Measurements from ENCODE around the gene PPFIBP1.
A peak's percentile ranks its signal among the peaks of the same experiment; 100 is the strongest.
"Not testable (repeated sequence)": the region's sequence is repeated elsewhere in the genome, so short reads cannot be mapped to it uniquely, and the experiment has no call there.

Gene PPFIBP1

DNA sequence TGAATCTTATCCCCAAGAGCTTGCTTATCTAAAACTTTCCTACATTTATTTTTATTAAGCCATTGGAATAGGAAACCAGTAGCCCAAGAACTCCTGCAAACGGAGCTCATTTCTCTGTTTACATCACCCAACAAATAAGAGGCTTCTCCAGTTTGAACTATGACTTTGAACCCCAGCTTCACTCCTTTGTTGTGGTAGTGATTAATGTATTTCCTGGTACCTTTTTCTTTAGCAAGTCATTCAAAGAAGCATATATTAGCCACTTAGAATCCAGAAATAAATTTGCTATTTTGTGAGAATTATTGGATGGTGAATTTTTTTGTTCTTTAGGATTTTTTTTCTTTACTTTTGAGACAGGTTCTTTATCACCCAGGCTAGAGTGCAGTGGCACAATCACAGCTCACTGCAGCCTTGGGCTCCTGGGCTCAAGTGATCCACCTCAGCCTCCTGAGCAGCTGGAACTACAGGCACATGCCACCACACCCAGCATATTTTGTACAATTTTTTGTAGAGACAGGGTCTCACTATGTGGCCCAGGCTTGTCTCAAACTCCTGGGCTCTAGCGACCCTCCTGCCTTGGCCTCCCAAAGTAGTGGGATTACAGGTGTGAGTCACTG is 104.0 kb downstream of the PPFIBP1 start:
- DNase-seq (ENCODE audit: low read depth): not testable (repeated sequence)

GRCh38 chr12:27630219-27630618 is 106.2 kb downstream of the PPFIBP1 start:
- DNase-seq (ENCODE audit: low read depth): not testable (repeated sequence)

DNA sequence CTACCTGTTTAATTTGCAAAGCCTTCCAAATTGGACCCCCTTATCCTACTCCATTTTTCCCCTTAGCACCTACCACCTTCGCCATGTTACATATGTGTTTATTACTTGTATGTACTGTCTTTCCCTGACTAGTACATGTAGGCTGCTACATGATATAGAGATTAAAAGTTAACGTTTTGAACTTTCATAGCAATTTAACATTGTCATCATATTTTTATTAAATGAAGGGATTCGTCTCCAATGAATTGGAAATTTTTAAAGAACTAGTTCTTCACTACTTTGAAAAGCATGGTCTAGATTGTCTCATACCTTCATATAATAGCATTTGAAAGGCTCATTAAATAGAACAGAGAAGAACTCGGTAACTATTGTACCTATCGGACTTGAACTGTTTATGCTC is 107.4 kb downstream of the PPFIBP1 start:
- no peak for DNase-seq (ENCODE audit: low read depth)

DNA sequence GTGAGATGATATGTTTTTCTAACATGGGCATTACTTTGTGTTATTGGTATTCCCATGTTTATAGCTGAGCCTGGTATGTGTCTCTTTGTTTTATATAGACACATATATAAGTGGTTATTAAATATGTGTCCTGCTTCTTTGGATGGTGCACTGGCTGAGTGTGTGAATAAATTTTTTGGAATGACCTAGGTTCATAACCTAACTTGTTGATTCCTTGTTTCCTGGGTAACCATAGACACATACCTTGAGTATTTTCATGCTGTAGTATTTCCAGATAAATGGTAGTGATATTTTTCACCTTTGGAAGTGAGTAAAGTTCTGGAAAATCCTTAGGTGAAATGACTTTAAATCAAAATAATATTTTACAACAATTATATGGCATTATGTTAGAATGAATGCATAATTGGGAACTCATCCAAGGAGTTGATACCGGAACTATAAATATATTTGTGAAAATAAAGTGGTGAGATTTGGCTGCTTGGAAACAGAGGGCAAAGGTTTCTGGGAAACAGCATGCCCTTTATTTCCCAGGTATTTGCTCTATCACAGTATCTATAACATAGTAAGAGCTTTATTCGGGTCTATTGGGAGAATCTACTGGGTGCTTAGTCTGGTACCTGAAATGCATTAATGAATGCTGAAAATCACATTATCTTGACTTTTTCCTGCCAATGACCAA is 107.9 kb downstream of the PPFIBP1 start:
- no peak for DNase-seq (ENCODE audit: low read depth)

GRCh38 chr12:27635349-27635972 is 111.5 kb downstream of the PPFIBP1 start:
- DNase-seq (ENCODE audit: low read depth): peak; percentile 71

DNA sequence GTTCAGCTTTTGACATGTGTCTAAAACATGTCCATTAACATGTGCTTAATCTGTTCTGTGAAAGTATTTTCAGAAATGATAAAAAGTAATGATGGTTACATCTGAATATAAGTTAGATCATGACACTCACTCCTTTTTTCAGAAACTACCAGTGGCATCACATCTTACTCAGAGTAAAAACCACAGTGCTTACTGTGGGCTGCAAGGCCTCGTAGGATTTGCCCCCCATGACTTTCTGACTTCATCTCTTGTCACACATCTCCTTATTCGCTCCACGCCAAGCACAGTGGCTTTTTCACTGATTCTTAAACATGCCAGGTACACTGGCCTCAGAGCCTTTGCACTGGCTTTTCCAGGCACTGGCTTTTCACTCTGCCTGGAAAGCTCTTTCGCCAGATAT is 112.6 kb downstream of the PPFIBP1 start:
- not testable (repeated sequence) for DNase-seq (ENCODE audit: low read depth)

- DNase-seq (ENCODE audit: low read depth): no peak
These were observed 113.5 kb downstream of the PPFIBP1 start for GRCh38 chr12:27637524-27637923.

DNA sequence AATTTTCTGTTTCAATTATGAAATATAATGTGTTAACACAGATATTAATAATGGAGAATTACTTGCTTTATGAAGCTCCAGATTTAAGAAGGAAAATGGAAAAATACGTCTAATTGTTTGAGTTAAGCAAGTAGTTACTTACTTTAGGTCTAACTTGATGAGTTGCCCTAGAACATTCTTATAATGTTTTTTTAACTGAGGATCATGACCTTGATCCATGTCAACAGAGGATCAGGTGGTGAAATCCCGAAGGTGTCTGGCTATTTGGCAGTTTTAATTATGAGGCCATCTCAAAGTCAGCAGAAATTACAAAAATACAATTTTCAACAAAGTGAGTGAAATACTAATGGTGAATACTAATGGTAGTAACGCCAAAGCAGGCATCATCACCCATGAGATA is 115.3 kb downstream of the PPFIBP1 start:
- DNase-seq (ENCODE audit: low read depth): no peak

DNA sequence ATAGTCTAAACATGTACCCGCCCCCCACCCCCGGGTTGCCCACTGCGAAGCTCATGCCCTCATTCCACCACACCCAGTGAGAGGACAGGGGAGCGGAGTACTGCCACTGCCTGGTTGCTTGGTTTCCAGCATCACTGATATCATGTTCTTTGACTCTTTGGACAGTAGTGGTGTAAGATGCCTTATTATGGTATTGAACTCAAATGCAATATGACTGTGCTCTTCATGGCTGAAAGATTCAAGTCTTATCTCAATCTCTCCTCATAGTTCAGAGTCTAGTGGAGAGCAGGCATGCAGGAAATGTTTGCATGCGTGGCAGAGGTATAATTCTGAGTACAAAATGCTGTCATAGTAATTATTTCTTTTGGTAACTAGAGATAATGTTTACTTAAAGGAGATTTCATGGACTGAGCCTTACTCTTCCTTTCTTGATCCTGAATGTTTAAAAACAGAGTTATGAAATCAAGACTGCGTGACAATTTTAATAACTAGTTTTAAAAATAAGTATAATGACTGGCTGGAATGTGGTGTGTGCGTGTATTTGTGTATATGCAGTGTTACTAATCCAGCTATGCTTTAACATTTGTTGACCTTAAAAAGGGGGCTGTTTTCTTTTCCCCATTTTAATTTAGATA is 116.7 kb downstream of the PPFIBP1 start:
- DNase-seq (ENCODE audit: low read depth): peak; percentile 62

GRCh38 chr12:27642361-27642760 is 118.4 kb downstream of the PPFIBP1 start:
- not testable (repeated sequence) for DNase-seq (ENCODE audit: low read depth)

GRCh38 chr12:27642892-27643291 is 118.9 kb downstream of the PPFIBP1 start:
- DNase-seq (ENCODE audit: low read depth): not testable (repeated sequence)

- peak; percentile 50 for DNase-seq (ENCODE audit: low read depth)
These were observed 120.3 kb downstream of the PPFIBP1 start for GRCh38 chr12:27644158-27644845.

DNA sequence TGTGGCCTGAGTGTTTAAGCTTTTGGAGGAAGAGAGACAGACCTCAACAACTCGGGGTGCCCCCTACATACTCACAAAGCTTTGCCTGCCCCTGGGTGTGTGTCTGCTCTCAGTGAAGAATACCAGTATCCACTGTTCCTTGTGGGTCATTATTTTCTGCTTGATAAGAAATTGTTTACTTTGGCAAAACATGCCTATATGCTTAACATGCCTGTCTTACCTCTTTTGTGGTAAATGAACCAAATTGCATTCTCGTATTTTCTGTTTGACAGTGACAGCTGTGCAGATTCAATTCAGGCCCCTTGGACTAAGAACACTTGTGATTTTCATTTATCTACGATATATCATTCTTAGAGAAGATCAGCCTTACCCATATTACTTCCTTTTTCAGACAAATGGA is 121.7 kb downstream of the PPFIBP1 start:
- no peak for DNase-seq (ENCODE audit: low read depth)

DNA sequence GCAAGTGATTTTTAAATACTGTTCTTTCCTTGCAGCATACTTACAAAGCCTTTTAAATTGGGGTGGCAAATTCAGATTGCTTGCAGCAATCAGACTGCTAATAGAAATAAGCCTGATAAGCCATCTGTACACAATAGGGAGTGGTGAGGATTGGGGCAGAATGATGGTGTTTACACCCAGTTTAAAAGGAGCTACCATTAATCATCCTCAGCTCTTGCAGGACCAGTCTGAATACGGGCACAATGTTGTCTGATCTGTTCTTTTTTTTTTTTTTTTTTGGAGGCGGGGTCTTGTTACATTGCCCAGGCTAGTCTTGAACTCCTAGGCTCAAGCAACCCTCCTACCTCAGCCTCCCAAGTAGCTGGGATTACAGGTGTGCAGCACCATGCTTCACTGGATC is 122.1 kb downstream of the PPFIBP1 start:
- DNase-seq (ENCODE audit: low read depth): no peak

GRCh38 chr12:27650011-27650410 is 126.0 kb downstream of the PPFIBP1 start:
- DNase-seq (ENCODE audit: low read depth): no peak

DNA sequence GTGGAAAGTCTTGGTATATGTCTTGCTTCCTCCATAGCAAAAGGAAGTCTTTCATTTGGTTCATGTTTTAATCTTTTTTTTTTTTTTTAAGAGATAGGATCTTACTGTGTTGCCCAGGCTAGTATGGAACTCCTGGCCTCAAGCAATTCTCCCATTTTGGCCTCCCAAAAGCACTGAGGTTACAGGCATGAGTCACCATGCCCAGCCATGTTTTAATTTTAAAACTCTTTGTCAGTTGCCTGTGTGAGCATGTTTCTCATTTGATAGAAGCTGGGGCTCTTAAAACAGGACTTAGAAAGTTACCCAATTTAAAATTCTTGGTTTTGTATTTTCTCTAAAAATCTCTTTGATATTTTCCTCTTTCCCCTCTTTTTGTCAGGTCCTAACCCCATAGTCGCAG is 127.2 kb downstream of the PPFIBP1 start:
- DNase-seq (ENCODE audit: low read depth): no peak

- DNase-seq (ENCODE audit: low read depth): peak; percentile 68
These were observed 128.3 kb downstream of the PPFIBP1 start for GRCh38 chr12:27652174-27652763.

- no peak for DNase-seq (ENCODE audit: low read depth)
These were observed 129.7 kb downstream of the PPFIBP1 start for GRCh38 chr12:27653661-27654060.

GRCh38 chr12:27655476-27655875 is 131.5 kb downstream of the PPFIBP1 start:
- DNase-seq (ENCODE audit: low read depth): not testable (repeated sequence)

- no peak for DNase-seq (ENCODE audit: low read depth)
These were observed 133.3 kb downstream of the PPFIBP1 start for GRCh38 chr12:27657296-27657695.

DNA sequence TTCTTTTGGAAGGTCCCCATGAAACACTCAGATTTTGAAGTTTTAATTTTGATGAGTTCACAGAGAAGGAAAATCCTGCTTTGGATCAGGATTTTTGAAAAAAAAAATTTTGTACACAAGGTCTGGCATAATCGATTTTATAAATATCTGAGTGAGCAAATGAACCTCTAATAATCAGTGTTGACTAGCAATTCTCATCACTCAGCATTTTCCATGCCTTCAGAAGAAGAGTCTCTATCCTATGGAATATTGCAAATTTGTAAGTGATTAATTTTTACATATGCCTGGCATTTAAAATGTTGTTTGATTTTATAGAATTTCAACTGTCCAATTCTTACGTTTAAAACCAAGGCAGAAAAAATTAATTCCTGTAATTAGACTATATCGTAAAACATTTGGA is 141.7 kb downstream of the PPFIBP1 start:
- DNase-seq (ENCODE audit: low read depth): no peak

- no peak for DNase-seq (ENCODE audit: low read depth)
These were observed 142.5 kb downstream of the PPFIBP1 start for GRCh38 chr12:27666510-27666909.
